GOT3 (cell line): ENCODE data around the gene CDH22.

ENCODE experiments used
- DNase-seq: peaks from one replicate; lab custom pipeline; 2025; ENCODE audit warnings: mixed read lengths; lab: John Stamatoyannopoulos, UW

Gene CDH22

GRCh38 chr20:46300281-46300680, 8.0 kb downstream of the CDH22 start:
- DNase-seq, result no peak

GRCh38 chr20:46299078-46299477, 9.2 kb downstream of the CDH22 start:
- no peak for DNase-seq

- DNase-seq, result no peak
These were observed 9.9 kb downstream of the CDH22 start for GRCh38 chr20:46298374-46298773.

GRCh38 chr20:46296526-46297250, 11.6 kb downstream of the CDH22 start:
- DNase-seq, result no peak

- no peak for DNase-seq
These were observed 15.2 kb downstream of the CDH22 start for GRCh38 chr20:46293084-46293483.

- DNase-seq, result no peak
These were observed 16.9 kb downstream of the CDH22 start for GRCh38 chr20:46291401-46291800.

GRCh38 chr20:46289432-46289831, 18.9 kb downstream of the CDH22 start:
- DNase-seq, result no peak

- no peak for DNase-seq
These were observed 21.3 kb downstream of the CDH22 start for GRCh38 chr20:46286977-46287376.

- DNase-seq, result no peak
These were observed 21.9 kb downstream of the CDH22 start for GRCh38 chr20:46286382-46286781.

- no peak for DNase-seq
These were observed 22.6 kb downstream of the CDH22 start for GRCh38 chr20:46285740-46286139.

GRCh38 chr20:46285072-46285471, 23.2 kb downstream of the CDH22 start:
- DNase-seq, result no peak

- no peak for DNase-seq
These were observed 24.3 kb downstream of the CDH22 start for GRCh38 chr20:46284040-46284427.

- DNase-seq, result no peak
These were observed 24.8 kb downstream of the CDH22 start for GRCh38 chr20:46283426-46284039.

- DNase-seq, result no peak
These were observed 25.6 kb downstream of the CDH22 start for GRCh38 chr20:46282669-46283068.

GRCh38 chr20:46279103-46279502, 29.2 kb downstream of the CDH22 start:
- no peak for DNase-seq

GRCh38 chr20:46277602-46278001, 30.7 kb downstream of the CDH22 start:
- no peak for DNase-seq

GRCh38 chr20:46276531-46276930, 31.8 kb downstream of the CDH22 start:
- no peak for DNase-seq

GRCh38 chr20:46275091-46275490, 33.2 kb downstream of the CDH22 start:
- no peak for DNase-seq

- no peak for DNase-seq
These were observed 34.6 kb downstream of the CDH22 start for GRCh38 chr20:46273717-46274116.

- DNase-seq, result no peak
These were observed 35.8 kb downstream of the CDH22 start for GRCh38 chr20:46272389-46273047.

- no peak for DNase-seq
These were observed 37.1 kb downstream of the CDH22 start for GRCh38 chr20:46270977-46271744.

GRCh38 chr20:46269372-46269771, 38.9 kb downstream of the CDH22 start:
- no peak for DNase-seq

- no peak for DNase-seq
These were observed 39.6 kb downstream of the CDH22 start for GRCh38 chr20:46268662-46269061.
